ENCODE data around the gene ZNF740.

DNA sequence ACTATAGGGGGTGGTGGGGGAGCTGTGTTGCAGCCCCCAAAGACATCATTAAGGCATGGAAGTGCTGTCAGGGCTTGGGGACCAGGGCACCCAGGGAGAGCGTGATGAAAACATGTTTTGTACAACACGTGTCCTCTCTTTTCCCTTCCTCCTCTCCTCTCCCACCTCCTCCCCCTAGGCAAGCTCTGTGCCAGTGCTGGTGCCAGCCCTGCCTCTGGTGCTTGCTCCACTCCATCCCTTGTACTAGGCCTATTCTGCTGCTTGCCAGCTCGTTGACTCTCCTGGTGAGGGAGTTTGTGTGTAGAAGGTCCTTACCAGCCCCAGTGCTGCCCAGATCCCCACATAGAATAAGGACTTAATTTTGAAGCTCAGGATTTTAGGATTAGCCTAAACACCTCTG, 54.6 kb downstream of the ZNF740 start:
- TF ChIP-seq, protein P1, sequence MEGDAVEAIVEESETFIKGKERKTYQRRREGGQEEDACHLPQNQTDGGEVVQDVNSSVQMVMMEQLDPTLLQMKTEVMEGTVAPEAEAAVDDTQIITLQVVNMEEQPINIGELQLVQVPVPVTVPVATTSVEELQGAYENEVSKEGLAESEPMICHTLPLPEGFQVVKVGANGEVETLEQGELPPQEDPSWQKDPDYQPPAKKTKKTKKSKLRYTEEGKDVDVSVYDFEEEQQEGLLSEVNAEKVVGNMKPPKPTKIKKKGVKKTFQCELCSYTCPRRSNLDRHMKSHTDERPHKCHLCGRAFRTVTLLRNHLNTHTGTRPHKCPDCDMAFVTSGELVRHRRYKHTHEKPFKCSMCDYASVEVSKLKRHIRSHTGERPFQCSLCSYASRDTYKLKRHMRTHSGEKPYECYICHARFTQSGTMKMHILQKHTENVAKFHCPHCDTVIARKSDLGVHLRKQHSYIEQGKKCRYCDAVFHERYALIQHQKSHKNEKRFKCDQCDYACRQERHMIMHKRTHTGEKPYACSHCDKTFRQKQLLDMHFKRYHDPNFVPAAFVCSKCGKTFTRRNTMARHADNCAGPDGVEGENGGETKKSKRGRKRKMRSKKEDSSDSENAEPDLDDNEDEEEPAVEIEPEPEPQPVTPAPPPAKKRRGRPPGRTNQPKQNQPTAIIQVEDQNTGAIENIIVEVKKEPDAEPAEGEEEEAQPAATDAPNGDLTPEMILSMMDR (IDR thresholded peaks at IDR 0.05; ENCODE audit: low read depth, low read length, poor library complexity, severe bottlenecking) = no peak
- TF ChIP-seq EZH2phosphoT487 (IDR thresholded peaks at IDR 0.05; ENCODE audit: borderline replicate concordance, low read length) = no peak

Data from DOHH2 (cell line).